Measurements from ENCODE around the gene EHD3. TPM values are rescaled to one million over a fixed set of nuclear protein-coding genes. Genes with fewer than 3 reads are reported as not detected.

Gene EHD3
- total RNA-seq, 1 donor from 2014 or later = 2.6 TPM

GRCh38 chr2:31223026-31223425 is 10.9 kb upstream of the EHD3 start:
- Histone ChIP-seq H3K9ac (ENCODE audit: low read depth in 1 of 3, low read length in 3 of 3) (no peak overlapping the region), H3K9me3 (ENCODE audit: control insufficient read depth in 3 of 3, low read length in 3 of 3) (no peaks in the 10 kb centered on the region), H3K36me3 (ENCODE audit: control insufficient read depth in 3 of 3, insufficient read depth in 3 of 3, low read length in 3 of 3) (no peaks in the 10 kb centered on the region), H3K27me3 (ENCODE audit: control insufficient read depth in 3 of 3, insufficient read depth in 3 of 3, low read length in 3 of 3) (peaks cover 3 to 21% (median 10%) of the 10 kb centered on the region in 3 donors), H3K4me3 (ENCODE audit: low read length in 3 of 3) (no peak overlapping the region), H3K27ac (ENCODE audit: low read depth, low read length) (no peak overlapping the region), H3K4me1 (ENCODE audit: control insufficient read depth in 3 of 3, insufficient read depth in 3 of 3, low read length in 3 of 3) (no peaks in the 10 kb centered on the region)

- H3K4me1 ChIP-seq (ENCODE audit: control insufficient read depth in 3 of 3, insufficient read depth in 3 of 3, low read length in 3 of 3) = no peaks in the 10 kb centered on the region
- H3K27me3 ChIP-seq (ENCODE audit: control insufficient read depth in 3 of 3, insufficient read depth in 3 of 3, low read length in 3 of 3) = peaks cover 3 to 21% (median 11%) of the 10 kb centered on the region in 3 donors
- no peaks in the 10 kb centered on the region for H3K36me3 ChIP-seq (ENCODE audit: control insufficient read depth in 3 of 3, insufficient read depth in 3 of 3, low read length in 3 of 3)
- H3K27ac ChIP-seq (ENCODE audit: low read depth, low read length) = no peak overlapping the region
- no peak overlapping the region for H3K4me3 ChIP-seq (ENCODE audit: low read length in 3 of 3)
- no peak overlapping the region for H3K9ac ChIP-seq (ENCODE audit: low read depth in 1 of 3, low read length in 3 of 3)
- no peaks in the 10 kb centered on the region for H3K9me3 ChIP-seq (ENCODE audit: control insufficient read depth in 3 of 3, low read length in 3 of 3)
Measured at GRCh38 chr2:31223749-31224148, 10.2 kb upstream of the EHD3 start.

- H3K27me3 ChIP-seq (ENCODE audit: control insufficient read depth in 3 of 3, insufficient read depth in 3 of 3, low read length in 3 of 3) = peaks cover 3 to 12% (median 10%) of the 10 kb centered on the region in 3 donors
- no peak overlapping the region for H3K9ac ChIP-seq (ENCODE audit: low read depth in 1 of 3, low read length in 3 of 3)
- H3K4me1 ChIP-seq (ENCODE audit: control insufficient read depth in 3 of 3, insufficient read depth in 3 of 3, low read length in 3 of 3) = no peaks in the 10 kb centered on the region
- no peaks in the 10 kb centered on the region for H3K9me3 ChIP-seq (ENCODE audit: control insufficient read depth in 3 of 3, low read length in 3 of 3)
- no peaks in the 10 kb centered on the region for H3K36me3 ChIP-seq (ENCODE audit: control insufficient read depth in 3 of 3, insufficient read depth in 3 of 3, low read length in 3 of 3)
- no peak overlapping the region for H3K27ac ChIP-seq (ENCODE audit: low read depth, low read length)
- H3K4me3 ChIP-seq (ENCODE audit: low read length in 3 of 3) = no peak overlapping the region
Measured at GRCh38 chr2:31226266-31226665, 7.7 kb upstream of the EHD3 start.

- Histone ChIP-seq H3K27me3 (ENCODE audit: control insufficient read depth in 3 of 3, insufficient read depth in 3 of 3, low read length in 3 of 3) (peaks cover 0 to 12% (median 10%) of the 10 kb centered on the region in 3 donors), H3K9ac (ENCODE audit: low read depth in 1 of 3, low read length in 3 of 3) (no peak overlapping the region), H3K27ac (ENCODE audit: low read depth, low read length) (no peak overlapping the region), H3K4me1 (ENCODE audit: control insufficient read depth in 3 of 3, insufficient read depth in 3 of 3, low read length in 3 of 3) (no peaks in the 10 kb centered on the region), H3K9me3 (ENCODE audit: control insufficient read depth in 3 of 3, low read length in 3 of 3) (no peaks in the 10 kb centered on the region), H3K36me3 (ENCODE audit: control insufficient read depth in 3 of 3, insufficient read depth in 3 of 3, low read length in 3 of 3) (no peaks in the 10 kb centered on the region), H3K4me3 (ENCODE audit: low read length in 3 of 3) (no peak overlapping the region)
Measured at GRCh38 chr2:31227110-31227509, 6.8 kb upstream of the EHD3 start.

GRCh38 chr2:31227711-31228125 is 6.2 kb upstream of the EHD3 start:
- Histone ChIP-seq H3K9me3 (ENCODE audit: control insufficient read depth in 3 of 3, low read length in 3 of 3) (no peaks in the 10 kb centered on the region), H3K27me3 (ENCODE audit: control insufficient read depth in 3 of 3, insufficient read depth in 3 of 3, low read length in 3 of 3) (peaks cover 0 to 12% (median 10%) of the 10 kb centered on the region in 3 donors), H3K27ac (ENCODE audit: low read depth, low read length) (no peak overlapping the region), H3K36me3 (ENCODE audit: control insufficient read depth in 3 of 3, insufficient read depth in 3 of 3, low read length in 3 of 3) (no peaks in the 10 kb centered on the region), H3K4me3 (ENCODE audit: low read length in 3 of 3) (no peak overlapping the region), H3K9ac (ENCODE audit: low read depth in 1 of 3, low read length in 3 of 3) (no peak overlapping the region), H3K4me1 (ENCODE audit: control insufficient read depth in 3 of 3, insufficient read depth in 3 of 3, low read length in 3 of 3) (no peaks in the 10 kb centered on the region)

GRCh38 chr2:31228717-31229116 is 5.2 kb upstream of the EHD3 start:
- H3K27me3 ChIP-seq (ENCODE audit: control insufficient read depth in 3 of 3, insufficient read depth in 3 of 3, low read length in 3 of 3) = peaks cover 0 to 12% (median 10%) of the 10 kb centered on the region in 3 donors
- H3K9ac ChIP-seq (ENCODE audit: low read depth in 1 of 3, low read length in 3 of 3) = no peak overlapping the region
- no peak overlapping the region for H3K27ac ChIP-seq (ENCODE audit: low read depth, low read length)
- no peaks in the 10 kb centered on the region for H3K36me3 ChIP-seq (ENCODE audit: control insufficient read depth in 3 of 3, insufficient read depth in 3 of 3, low read length in 3 of 3)
- H3K9me3 ChIP-seq (ENCODE audit: control insufficient read depth in 3 of 3, low read length in 3 of 3) = no peaks in the 10 kb centered on the region
- H3K4me3 ChIP-seq (ENCODE audit: low read length in 3 of 3) = no peak overlapping the region
- H3K4me1 ChIP-seq (ENCODE audit: control insufficient read depth in 3 of 3, insufficient read depth in 3 of 3, low read length in 3 of 3) = peaks cover 0 to 2% (median 0%) of the 10 kb centered on the region in 3 donors

GRCh38 chr2:31230751-31231150 is 3.2 kb upstream of the EHD3 start:
- peaks cover 0 to 11% (median 6%) of the 10 kb centered on the region in 3 donors for H3K4me1 ChIP-seq (ENCODE audit: control insufficient read depth in 3 of 3, insufficient read depth in 3 of 3, low read length in 3 of 3)
- no peaks in the 10 kb centered on the region for H3K9me3 ChIP-seq (ENCODE audit: control insufficient read depth in 3 of 3, low read length in 3 of 3)
- no peaks in the 10 kb centered on the region for H3K36me3 ChIP-seq (ENCODE audit: control insufficient read depth in 3 of 3, insufficient read depth in 3 of 3, low read length in 3 of 3)
- H3K4me3 ChIP-seq (ENCODE audit: low read length in 3 of 3) = no peak overlapping the region
- peaks cover 0 to 12% (median 6%) of the 10 kb centered on the region in 3 donors for H3K27me3 ChIP-seq (ENCODE audit: control insufficient read depth in 3 of 3, insufficient read depth in 3 of 3, low read length in 3 of 3)
- no peak overlapping the region for H3K9ac ChIP-seq (ENCODE audit: low read depth in 1 of 3, low read length in 3 of 3)
- H3K27ac ChIP-seq (ENCODE audit: low read depth, low read length) = no peak overlapping the region

GRCh38 chr2:31231571-31232302 is 2.2 kb upstream of the EHD3 start:
- Histone ChIP-seq H3K4me1 (ENCODE audit: control insufficient read depth in 3 of 3, insufficient read depth in 3 of 3, low read length in 3 of 3) (peaks cover 0 to 11% (median 9%) of the 10 kb centered on the region in 3 donors), H3K4me3 (ENCODE audit: low read length in 3 of 3) (no peak overlapping the region), H3K9ac (ENCODE audit: low read depth in 1 of 3, low read length in 3 of 3) (no peak overlapping the region), H3K27ac (ENCODE audit: low read depth, low read length) (no peak overlapping the region), H3K9me3 (ENCODE audit: control insufficient read depth in 3 of 3, low read length in 3 of 3) (no peaks in the 10 kb centered on the region), H3K36me3 (ENCODE audit: control insufficient read depth in 3 of 3, insufficient read depth in 3 of 3, low read length in 3 of 3) (no peaks in the 10 kb centered on the region), H3K27me3 (ENCODE audit: control insufficient read depth in 3 of 3, insufficient read depth in 3 of 3, low read length in 3 of 3) (peaks cover 0 to 8% (median 4%) of the 10 kb centered on the region in 3 donors)

GRCh38 chr2:31232586-31232985 is 1.4 kb upstream of the EHD3 start:
- no peaks in the 10 kb centered on the region for H3K36me3 ChIP-seq (ENCODE audit: control insufficient read depth in 3 of 3, insufficient read depth in 3 of 3, low read length in 3 of 3)
- H3K9ac ChIP-seq (ENCODE audit: low read depth in 1 of 3, low read length in 3 of 3) = no peak overlapping the region
- no peak overlapping the region for H3K27ac ChIP-seq (ENCODE audit: low read depth, low read length)
- peaks cover 0 to 5% (median 4%) of the 10 kb centered on the region in 3 donors for H3K27me3 ChIP-seq (ENCODE audit: control insufficient read depth in 3 of 3, insufficient read depth in 3 of 3, low read length in 3 of 3)
- no peaks in the 10 kb centered on the region for H3K9me3 ChIP-seq (ENCODE audit: control insufficient read depth in 3 of 3, low read length in 3 of 3)
- H3K4me1 ChIP-seq (ENCODE audit: control insufficient read depth in 3 of 3, insufficient read depth in 3 of 3, low read length in 3 of 3) = peaks cover 0 to 11% (median 9%) of the 10 kb centered on the region in 3 donors
- H3K4me3 ChIP-seq (ENCODE audit: low read length in 3 of 3) = no peak overlapping the region

- Histone ChIP-seq H3K4me1 (ENCODE audit: control insufficient read depth in 3 of 3, insufficient read depth in 3 of 3, low read length in 3 of 3) (peaks cover 2 to 14% (median 9%) of the 10 kb centered on the region in 3 donors), H3K27ac (ENCODE audit: low read depth, low read length) (no peak overlapping the region), H3K9me3 (ENCODE audit: control insufficient read depth in 3 of 3, low read length in 3 of 3) (no peaks in the 10 kb centered on the region), H3K36me3 (ENCODE audit: control insufficient read depth in 3 of 3, insufficient read depth in 3 of 3, low read length in 3 of 3) (no peaks in the 10 kb centered on the region), H3K4me3 (ENCODE audit: low read length in 3 of 3) (no peak overlapping the region), H3K9ac (ENCODE audit: low read depth in 1 of 3, low read length in 3 of 3) (no peak overlapping the region), H3K27me3 (ENCODE audit: control insufficient read depth in 3 of 3, insufficient read depth in 3 of 3, low read length in 3 of 3) (peaks cover 0 to 2% (median 0%) of the 10 kb centered on the region in 3 donors)
Measured at GRCh38 chr2:31233231-31233630, 721 bp upstream of the EHD3 start.
